WI38 (cell line): ENCODE measurements around the gene GSTA1.
"Not testable (repeated sequence)": the region's sequence is repeated elsewhere in the genome, so short reads cannot be mapped to it uniquely, and the experiment has no call there.

Source experiments
- H3K4me3 ChIP-seq: 2 replicates; pipeline ENCODE4 v1.5.1; 2011; ENCODE audit warnings: low read depth, mild to moderate bottlenecking, control low read depth, low read length
- CTCF ChIP-seq: IDR thresholded peaks from 2 replicates; pipeline ENCODE4 v1.5.1; 2012; ENCODE audit warnings: low read depth, mild to moderate bottlenecking, control low read depth, low read length

Gene GSTA1

DNA sequence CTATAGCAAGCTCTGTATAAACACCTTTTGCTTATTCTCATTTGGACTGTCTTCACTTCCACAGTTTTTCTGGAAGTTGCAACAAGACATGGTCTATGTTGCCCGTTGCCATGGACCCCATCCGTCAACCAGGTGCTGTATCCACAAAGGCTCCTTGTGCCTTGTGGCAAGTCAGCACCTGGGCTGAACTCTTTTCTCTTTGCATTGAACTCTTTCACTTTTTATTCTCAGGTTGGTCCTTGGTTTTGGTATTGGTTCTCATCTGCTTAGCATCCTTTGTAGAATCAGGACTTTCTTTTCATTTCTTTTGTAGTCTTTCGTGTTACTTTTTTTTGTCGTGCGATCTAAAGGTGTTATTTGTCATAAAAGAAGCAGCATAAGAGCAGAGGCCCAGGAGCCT lies 5.0 kb upstream of the GSTA1 start:
- no peak overlapping the region for H3K4me3 ChIP-seq
- TF ChIP-seq CTCF, result no peak

DNA sequence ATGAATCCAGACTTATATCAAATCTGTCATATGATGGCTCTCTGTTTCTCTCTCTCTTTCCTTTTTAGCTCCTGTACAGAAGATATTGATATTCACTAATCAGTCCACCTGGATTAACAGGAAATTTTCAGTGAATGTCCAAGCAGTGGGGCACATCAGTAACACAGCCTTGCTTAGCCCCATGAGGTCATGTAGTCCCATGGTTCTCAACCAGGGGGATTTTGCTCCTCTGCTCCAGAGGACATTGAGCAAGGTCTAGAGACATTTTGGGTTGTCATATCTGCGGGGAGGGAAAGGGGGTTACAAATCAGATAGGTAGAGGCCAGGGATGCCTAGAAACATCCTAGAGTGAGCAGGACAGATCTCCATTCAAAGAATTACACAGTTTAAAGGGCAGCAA lies 810 bp downstream of the GSTA1 start:
- no peak overlapping the region for H3K4me3 ChIP-seq
- TF ChIP-seq CTCF, result no peak

DNA sequence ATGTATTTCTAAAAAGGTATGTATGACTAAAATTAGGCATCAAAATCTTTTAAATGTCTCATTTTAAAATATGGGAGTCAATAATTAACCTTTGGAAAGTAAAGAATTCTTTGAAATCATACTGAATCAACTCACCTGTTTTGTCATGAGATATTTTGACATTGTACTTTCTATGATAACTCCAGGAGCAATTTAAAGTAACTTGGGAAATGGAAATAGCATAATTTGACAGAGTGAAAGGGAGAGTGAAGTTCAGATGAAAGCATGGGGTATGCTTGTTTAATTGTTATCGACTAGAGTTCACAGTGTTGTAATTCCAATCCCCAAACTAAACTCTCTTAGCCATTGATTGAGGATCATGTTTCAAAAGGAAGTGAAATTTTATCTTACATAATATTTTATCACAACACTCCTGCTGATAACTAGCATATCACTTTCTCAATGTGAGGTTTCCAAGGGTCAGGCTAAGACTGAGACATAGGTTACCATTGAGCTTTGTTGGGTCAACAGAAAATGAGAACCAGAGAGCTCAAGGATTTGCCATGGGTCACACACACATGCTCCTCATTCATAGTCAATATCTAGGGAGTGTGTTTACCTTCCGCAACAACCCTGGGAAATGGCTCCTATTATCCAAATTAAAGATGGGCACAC lies 2.3 kb downstream of the GSTA1 start:
- no peak overlapping the region for H3K4me3 ChIP-seq
- TF ChIP-seq CTCF, result no peak

DNA sequence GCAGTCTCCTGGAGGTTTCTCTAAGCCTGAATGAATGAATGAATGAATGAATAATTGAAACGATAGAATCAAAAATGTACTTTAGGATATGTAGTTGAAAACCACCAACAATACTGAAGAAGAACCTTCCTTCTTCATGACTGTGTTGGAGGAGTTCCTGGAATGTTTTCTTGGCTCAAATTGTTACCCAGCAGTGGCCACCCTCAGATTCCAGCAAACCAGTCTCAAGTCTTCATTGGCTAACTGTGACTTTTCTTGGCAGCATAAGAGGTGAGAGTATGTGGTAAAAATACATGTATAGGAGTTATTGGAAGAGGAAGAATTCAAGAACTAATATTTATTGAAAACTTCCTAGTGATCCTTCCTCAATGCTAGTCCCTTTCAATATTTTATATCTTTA lies 4.3 kb downstream of the GSTA1 start:
- H3K4me3 ChIP-seq, result not testable (repeated sequence)

- not testable (repeated sequence) for H3K4me3 ChIP-seq
These were observed 9.2 kb downstream of the GSTA1 start for GRCh38 chr6:52794366-52794765.

DNA sequence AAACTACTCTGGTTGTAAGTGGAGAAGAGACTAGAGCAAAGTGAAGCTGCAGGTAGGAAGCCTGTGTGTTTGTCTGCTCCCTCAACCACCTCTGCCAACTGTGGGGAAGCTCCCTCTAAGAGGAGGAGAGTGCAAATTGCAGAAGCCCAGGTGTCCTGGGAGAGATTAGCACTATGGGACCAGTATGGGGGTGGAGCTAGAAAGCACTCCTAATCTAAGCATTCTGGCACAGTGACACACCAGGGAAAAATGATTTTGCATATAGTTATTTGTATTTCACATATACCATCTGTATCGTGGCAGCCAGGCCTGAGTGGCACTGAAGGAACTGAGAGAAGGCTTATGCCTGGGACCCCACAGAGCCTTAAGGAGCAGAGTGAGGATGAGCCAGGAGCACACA lies 12.8 kb downstream of the GSTA1 start:
- TF ChIP-seq CTCF, result no peak
- no peak overlapping the region for H3K4me3 ChIP-seq

DNA sequence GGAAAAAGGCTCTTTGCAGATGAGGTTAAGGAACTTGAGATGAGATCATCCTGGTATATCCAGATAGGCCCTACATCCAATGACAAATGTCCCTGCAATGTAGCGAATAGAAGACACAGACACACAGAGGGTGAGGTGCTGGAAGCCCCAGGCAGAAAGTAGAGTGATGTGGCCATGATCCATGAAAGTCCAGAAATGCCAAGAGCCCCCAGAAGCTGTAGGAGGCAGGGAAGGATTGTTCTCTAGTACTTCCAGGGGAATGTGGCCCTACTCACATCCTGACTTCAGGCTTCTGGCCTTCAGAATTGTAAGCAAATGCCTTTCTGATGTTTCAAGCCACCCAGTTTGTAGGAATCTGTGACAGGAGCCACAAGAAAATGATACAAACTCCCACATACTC lies 14.0 kb downstream of the GSTA1 start:
- not testable (repeated sequence) for H3K4me3 ChIP-seq

- no peak for TF ChIP-seq CTCF
- H3K4me3 ChIP-seq, result no peak overlapping the region
These were observed 15.1 kb downstream of the GSTA1 start for GRCh38 chr6:52788478-52788877.

- no peak for TF ChIP-seq CTCF
- no peak overlapping the region for H3K4me3 ChIP-seq
These were observed 15.7 kb downstream of the GSTA1 start for GRCh38 chr6:52787917-52788316.
